RCC 7860 (cell line): Measurements from ENCODE around the gene SAT1.

ENCODE experiments used
- DNase-seq: peaks from one replicate; pipeline ENCODE4 v3.0.0-alpha.2; 2015; ENCODE audit warnings: low spot score
- FAIRE-seq: peaks from 2 replicates; lab custom pipeline; 2012; peaks lifted over from hg19 to GRCh38; lab: Jason Lieb, UNC

SAT1 gene

GRCh38 chrX:23804578-23804977 lies 21.6 kb downstream of the SAT1 start:
- DNase-seq (no peak), FAIRE-seq (no peak)

DNA sequence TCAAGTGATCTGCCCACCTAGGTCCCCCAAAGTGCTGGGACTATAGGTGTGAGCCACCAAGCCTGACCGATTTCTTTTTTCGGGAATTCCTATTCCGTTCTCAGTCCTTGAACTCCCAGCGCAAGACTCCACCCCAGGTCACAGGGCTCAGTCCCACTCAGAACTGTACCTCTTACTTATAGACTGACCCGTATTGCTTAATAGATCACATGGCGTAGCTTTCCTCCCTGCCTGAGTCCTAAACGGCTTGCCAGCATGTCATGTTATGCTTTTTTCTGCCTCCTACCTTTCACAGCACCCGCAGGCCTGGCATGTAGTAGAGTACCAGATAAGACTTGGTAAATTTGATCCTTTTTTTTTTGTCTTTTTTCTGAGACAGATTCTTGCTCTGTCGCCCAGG lies 22.4 kb downstream of the SAT1 start:
- DNase-seq (no peak), FAIRE-seq (no peak)

GRCh38 chrX:23810279-23810678 lies 27.3 kb downstream of the SAT1 start:
- DNase-seq (no peak), FAIRE-seq (no peak)

DNA sequence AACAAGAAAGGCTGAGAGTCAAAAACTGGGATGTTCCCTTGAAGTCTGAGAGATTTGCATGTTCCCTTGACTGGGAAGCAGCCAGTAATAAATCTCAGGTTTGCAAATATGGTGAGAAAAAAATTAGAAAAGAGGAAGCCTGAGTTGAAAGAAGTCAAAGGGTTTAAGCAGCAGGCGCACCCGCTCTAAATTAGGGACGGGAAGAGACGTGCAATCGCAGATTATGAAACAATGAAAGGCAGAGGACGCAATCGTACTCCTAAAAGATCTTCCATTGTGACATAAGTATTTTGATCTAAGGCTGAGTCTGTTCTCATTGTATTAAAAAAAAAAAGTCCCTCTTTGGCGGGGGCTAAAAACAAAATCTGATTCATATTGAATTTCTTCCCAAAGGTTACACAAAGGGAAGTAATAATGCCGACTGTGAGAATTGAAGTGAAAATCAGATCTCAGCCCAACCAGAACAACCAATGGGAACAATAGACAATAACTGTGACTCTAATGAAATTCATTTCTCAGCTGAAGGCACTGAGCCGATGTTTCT lies 28.2 kb downstream of the SAT1 start:
- FAIRE-seq, result no peak
- DNase-seq, result no peak

- no peak for FAIRE-seq
- DNase-seq, result no peak
Observed at GRCh38 chrX:23811656-23812055, 28.7 kb downstream of the SAT1 start.

DNA sequence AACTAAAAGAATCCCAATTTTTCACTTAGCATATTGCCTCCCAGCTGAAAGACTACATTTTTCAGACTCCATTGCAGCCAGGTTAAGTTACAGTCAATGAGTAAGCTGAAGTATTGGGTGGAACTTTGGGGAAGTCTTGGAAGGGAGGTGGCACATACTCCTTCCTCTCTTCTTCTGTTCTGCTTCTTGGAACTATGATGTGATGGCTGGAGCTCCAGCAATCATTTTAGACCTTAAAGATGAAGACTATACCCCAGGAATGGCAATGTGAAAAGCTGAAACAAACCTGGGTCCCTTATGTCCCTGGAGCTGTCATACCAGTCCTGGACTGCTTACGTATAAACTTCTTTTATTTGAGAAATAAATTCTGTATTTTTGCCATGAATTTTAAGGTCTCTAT lies 30.8 kb downstream of the SAT1 start:
- FAIRE-seq (no peak), DNase-seq (no peak)

- FAIRE-seq (no peak), DNase-seq (no peak)
Observed at GRCh38 chrX:23815376-23815775, 32.4 kb downstream of the SAT1 start.

DNA sequence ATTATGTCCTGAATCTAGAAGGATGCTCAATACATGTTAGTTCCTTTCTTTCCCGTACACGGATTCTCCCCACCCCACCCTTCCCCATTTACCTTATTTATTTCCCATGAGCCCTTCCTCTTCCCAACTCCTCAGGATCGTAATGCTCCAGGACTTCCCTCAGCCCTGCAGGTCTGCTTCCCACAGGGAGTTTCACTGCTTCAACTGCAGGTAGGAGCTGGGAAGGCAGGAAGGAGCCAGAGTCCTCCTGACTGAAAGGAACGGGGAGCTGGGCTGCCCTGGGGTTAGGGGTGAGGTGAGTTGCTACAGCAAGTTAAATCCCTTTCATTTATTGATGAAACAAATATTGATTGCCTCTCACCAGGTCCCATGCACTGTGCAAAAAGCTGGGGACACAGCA lies 33.2 kb downstream of the SAT1 start:
- FAIRE-seq (no peak), DNase-seq (no peak)

DNA sequence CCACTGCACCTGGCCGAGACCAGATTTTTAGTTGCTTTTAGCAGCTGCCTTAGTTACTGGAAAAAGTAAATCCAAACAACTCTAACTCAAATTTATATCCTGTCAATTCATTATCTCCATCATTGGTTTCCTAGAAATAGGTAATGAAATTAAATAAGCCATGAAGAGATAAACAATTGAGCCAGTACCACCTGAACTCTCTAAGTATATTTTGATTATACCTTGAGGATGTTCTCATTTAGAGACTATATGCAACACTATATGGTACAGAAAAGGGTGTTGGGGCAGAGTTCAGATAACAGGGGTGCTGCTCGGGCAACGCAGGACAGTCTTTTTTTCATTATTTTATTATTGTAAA lies 35.0 kb downstream of the SAT1 start:
- FAIRE-seq (no peak), DNase-seq (no peak)

DNA sequence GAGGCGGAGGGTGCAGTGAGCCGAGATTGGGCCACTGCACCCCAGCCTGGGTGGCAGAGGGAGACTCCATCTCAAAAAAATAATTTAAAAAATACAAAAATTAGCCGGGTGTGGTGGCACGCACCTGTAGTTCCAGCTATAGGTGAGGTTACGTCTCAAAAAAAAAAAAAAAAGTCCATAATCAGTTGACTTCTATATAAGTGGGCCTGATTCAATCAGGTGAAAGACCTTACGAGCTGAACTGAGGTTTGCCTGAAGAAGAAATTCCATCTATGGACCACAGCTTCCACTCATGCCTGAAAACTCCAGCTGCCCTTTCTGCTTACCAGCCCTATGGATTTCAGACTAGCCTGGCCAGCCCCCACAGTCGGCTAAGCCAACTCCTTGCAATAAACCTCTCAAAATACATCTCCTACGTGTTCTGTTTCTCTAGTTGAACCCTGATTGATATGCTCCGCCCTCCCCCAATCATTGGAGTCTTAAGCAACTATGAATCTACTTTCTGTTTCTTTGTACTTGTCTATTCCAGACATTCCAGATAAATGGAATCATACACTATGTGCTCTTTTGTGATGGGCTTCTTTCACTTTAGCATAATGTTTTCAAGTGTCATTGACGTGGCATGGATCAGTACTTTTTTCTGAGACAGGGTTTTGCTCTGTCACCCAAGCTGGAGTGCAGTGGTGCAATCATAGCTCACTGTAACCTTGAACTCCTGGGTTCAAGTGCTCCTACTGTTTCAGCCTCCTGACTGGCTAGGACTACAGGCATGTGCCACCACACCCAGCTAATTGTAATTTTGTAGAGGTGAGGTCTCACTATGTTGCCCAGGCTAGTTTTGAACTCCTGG lies 36.6 kb downstream of the SAT1 start:
- DNase-seq (no peak), FAIRE-seq (no peak)

DNA sequence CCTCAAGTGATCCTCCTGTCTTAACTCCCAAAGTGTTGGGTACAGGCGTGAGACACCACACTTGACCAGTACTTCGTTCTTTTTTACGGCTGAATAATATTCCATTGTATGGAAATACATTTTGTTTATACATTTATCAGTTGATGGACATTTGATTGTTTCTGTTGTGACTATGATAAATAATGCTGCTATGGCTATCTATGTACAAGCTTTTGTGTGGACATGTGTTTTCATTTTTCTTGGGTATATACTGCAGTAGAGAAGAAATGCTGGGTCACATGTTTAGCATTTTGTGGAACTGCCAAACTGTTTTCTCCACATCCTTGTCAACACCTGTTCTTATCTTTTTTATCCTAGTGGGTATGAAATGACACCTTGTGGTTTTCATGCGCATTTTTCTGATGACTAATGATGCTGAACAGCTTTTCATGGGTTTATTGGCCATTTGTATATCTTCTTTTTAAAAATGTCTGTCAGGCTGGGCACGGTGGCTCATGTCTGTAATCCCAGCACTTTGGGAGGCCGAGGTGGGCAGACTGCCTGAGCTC lies 37.3 kb downstream of the SAT1 start:
- DNase-seq, result no peak
- no peak for FAIRE-seq

DNA sequence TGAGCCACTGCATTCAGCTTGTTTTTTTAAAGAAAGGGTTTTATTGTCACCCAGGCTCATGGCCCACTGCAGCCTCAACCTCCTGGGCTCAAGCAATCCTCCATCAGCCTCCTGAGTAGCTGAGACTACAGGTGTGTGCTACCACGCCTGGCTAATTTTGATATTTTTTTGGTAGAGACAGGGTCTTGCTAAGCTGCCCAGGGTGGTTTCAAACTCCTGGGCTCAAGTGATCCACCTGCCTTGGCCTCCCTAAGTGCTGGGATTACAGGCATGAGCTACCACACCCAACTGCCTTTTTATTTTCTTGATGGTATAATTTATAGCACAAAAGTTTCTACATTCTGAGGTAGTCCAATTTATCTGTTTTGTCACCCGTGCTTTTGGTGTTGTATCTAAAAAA lies 38.9 kb downstream of the SAT1 start:
- no peak for FAIRE-seq

DNA sequence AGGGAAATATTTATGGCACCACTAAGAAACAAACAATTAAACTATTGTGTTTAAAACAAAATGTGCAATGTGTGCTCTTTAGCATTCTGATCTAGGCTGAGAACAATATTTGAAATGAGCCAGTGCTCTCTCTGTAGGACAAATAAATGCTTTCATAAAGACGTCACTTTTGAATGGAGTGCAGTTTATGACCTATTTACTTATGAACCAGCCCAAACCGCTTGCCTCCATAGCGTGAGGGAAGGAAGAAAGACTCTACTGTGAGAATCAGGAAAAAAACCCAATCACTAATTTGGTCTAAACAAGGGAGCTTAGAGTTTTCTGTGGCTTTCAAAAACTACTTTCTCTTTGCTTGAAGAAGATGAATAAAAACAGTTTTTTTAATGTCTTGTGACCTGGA lies 39.4 kb downstream of the SAT1 start:
- no peak for DNase-seq
- FAIRE-seq, result no peak

More for the DNA sequence above, 38.9 kb downstream of the SAT1 start:
- no peak for DNase-seq

DNA sequence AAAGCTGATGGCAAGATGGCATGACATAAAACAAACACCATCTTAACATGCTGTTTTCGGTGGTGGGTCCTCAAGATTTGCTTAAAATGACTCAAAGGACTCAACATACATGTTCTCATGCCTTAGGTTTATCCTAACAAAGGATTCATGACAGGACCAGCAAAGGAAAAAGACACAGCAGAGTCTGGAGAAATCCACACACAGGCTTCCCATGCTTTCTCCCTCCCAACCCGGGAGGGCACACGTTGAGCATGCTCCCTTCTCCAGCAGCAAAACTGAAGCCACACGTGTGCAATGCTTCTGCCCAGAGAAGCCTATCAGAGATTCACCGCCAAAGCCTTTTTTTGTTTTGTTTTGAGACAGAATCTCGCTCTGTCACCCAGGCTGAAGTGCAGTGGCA lies 39.9 kb downstream of the SAT1 start:
- DNase-seq (no peak), FAIRE-seq (no peak)

GRCh38 chrX:23825675-23826074 lies 42.7 kb downstream of the SAT1 start:
- no peak for FAIRE-seq
- DNase-seq, result no peak

DNA sequence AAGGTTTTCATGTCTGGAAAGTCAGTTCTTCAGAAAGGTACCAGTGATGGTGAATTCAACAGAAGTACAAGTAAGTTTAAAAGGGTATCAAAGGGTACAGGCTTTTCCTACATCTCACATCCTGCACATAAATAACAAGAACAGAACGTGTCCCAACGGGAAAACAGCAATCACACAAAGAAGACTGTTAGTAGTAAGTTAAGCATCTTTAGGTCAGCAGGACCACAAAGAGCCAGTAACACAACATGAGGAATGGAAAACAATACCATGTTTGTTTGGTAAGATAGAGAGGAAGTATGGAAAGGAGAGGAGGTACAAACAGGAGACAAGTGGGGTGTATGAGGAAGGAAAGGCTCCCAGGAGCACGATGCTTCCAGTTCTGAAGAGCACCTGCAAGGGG lies 43.2 kb downstream of the SAT1 start:
- FAIRE-seq (no peak), DNase-seq (no peak)

DNA sequence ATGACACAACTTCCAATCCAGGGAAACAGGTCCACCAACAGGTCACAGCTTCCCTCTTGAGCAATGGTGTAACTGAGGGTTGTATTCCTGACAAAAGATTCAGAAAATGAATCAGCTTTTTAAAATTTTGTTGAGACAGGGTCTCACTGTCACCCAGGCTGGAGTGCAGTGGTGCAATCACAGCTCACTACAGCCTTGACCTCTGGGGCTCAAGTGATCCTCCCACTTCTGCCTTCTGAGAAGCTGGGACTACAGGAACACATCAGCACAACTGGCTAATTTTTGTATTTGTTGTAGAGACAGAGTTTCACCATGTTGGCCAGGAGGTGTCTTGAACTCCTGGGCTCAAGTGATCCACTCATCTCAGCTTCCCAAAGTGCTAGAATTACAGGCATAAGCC lies 43.7 kb downstream of the SAT1 start:
- no peak for DNase-seq
- FAIRE-seq, result no peak

DNA sequence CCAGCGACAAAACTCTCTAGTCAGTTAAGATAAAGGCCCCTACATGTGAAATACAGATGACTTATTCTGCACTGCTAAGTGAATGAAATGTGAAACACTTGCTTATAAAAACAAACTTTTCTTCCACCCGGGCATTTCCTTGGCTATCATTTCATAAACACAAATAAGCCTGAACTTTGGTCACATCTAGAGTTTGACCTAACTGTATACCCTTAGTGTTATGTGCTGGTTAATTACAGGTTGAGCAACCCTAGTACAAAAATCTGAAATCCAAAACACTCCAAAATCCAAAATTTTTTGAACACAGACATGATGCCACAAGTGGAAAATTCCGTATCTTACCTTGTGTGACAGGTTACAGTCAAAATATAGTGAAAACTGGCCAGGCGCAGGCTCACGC lies 45.9 kb downstream of the SAT1 start:
- no peak for FAIRE-seq
- DNase-seq, result no peak

- DNase-seq (no peak), FAIRE-seq (no peak)
Observed at GRCh38 chrX:23832721-23833120, 49.7 kb downstream of the SAT1 start.
